ENCODE data around the gene PFN1.

PFN1 gene

GRCh38 chr17:4958102-4958501, 9.8 kb upstream of the PFN1 start:
- in situ Hi-C loops (cut with MboI; ENCODE audit: low sequenced_read_pairs) = no loop called here

GRCh38 chr17:4956493-4957061, 8.2 kb upstream of the PFN1 start:
- in situ Hi-C loops (cut with MboI; ENCODE audit: low sequenced_read_pairs) = no loop called here
- H3K4me1 ChIP-seq = no peaks in the 10 kb centered on the region
- no peak overlapping the region for H3K4me3 ChIP-seq
- no peak for DNase-seq (ENCODE audit: low spot score in 2 of 2)
- no peaks in the 10 kb centered on the region for H3K27me3 ChIP-seq (ENCODE audit: low read depth)
- H3K36me3 ChIP-seq (replicated peaks) = peaks cover 6% of the 10 kb centered on the region
- H3K9me3 ChIP-seq = no peaks in the 10 kb centered on the region

More at GRCh38 chr17:4958102-4958501, 9.8 kb upstream of the PFN1 start:
- H3K9me3 ChIP-seq = no peaks in the 10 kb centered on the region
- peaks cover 6% of the 10 kb centered on the region for H3K36me3 ChIP-seq (replicated peaks)
- no peaks in the 10 kb centered on the region for H3K27me3 ChIP-seq (ENCODE audit: low read depth)
- no peak overlapping the region for H3K4me3 ChIP-seq
- H3K4me1 ChIP-seq = no peaks in the 10 kb centered on the region
- DNase-seq (ENCODE audit: low spot score in 2 of 2) = no peak

GRCh38 chr17:4955091-4955490, 6.8 kb upstream of the PFN1 start:
- Histone ChIP-seq H3K4me3 (no peak overlapping the region), H3K9me3 (no peaks in the 10 kb centered on the region), H3K27me3 (ENCODE audit: low read depth) (no peaks in the 10 kb centered on the region), H3K36me3 (replicated peaks) (peaks cover 6% of the 10 kb centered on the region), H3K4me1 (peaks cover 14% of the 10 kb centered on the region)
- DNase-seq (ENCODE audit: low spot score in 2 of 2) = no peak
- in situ Hi-C loops (cut with MboI; ENCODE audit: low sequenced_read_pairs) = no loop called here

GRCh38 chr17:4953451-4953961, 5.2 kb upstream of the PFN1 start:
- H3K4me3 ChIP-seq = no peak overlapping the region
- H3K4me1 ChIP-seq = peaks cover 18% of the 10 kb centered on the region
- no peaks in the 10 kb centered on the region for H3K27me3 ChIP-seq (ENCODE audit: low read depth)
- no peak for DNase-seq (ENCODE audit: low spot score in 2 of 2)
- no peaks in the 10 kb centered on the region for H3K9me3 ChIP-seq
- in situ Hi-C loops (cut with MboI; ENCODE audit: low sequenced_read_pairs) = no loop called here
- no peaks in the 10 kb centered on the region; the same call in 1 of the 2 replicates for H3K36me3 ChIP-seq (replicated peaks)

- in situ Hi-C loops (cut with MboI; ENCODE audit: low sequenced_read_pairs) = no loop called here
- DNase-seq (ENCODE audit: low spot score in 2 of 2) = no peak
- H3K9me3 ChIP-seq = no peaks in the 10 kb centered on the region
- no peaks in the 10 kb centered on the region for H3K27me3 ChIP-seq (ENCODE audit: low read depth)
- H3K4me3 ChIP-seq = no peak overlapping the region
- H3K4me1 ChIP-seq = peaks cover 18% of the 10 kb centered on the region
- peaks cover 15% of the 10 kb centered on the region for H3K36me3 ChIP-seq (replicated peaks)
These were observed 3.2 kb upstream of the PFN1 start for GRCh38 chr17:4951486-4951885.

- peaks cover 18% of the 10 kb centered on the region for H3K4me1 ChIP-seq
- H3K36me3 ChIP-seq (replicated peaks) = peaks cover 22% of the 10 kb centered on the region
- H3K27me3 ChIP-seq (ENCODE audit: low read depth) = no peaks in the 10 kb centered on the region
- H3K9me3 ChIP-seq = no peaks in the 10 kb centered on the region
- in situ Hi-C loops (cut with MboI; ENCODE audit: low sequenced_read_pairs) = no loop called here
- H3K4me3 ChIP-seq = peak within 1 kb of the TSS; percentile 98
- peak in 1 of 2 experiments; percentile 63 for DNase-seq (ENCODE audit: low spot score in 2 of 2)
These were observed 2.4 kb upstream of the PFN1 start, which contains the start of gene ENO3 for GRCh38 chr17:4950746-4951204. Gene ENO3 (plus strand): TSS chr17:4951119. CDS start chr17:4951830, 711 bp downstream.

GRCh38 chr17:4950075-4950745, 1.9 kb upstream of the PFN1 start:
- H3K4me1 ChIP-seq = peaks cover 18% of the 10 kb centered on the region
- peak in 1 of 2 experiments; percentile 68 for DNase-seq (ENCODE audit: low spot score in 2 of 2)
- in situ Hi-C loops (cut with MboI; ENCODE audit: low sequenced_read_pairs) = no loop called here
- H3K36me3 ChIP-seq (replicated peaks) = peaks cover 28% of the 10 kb centered on the region
- no peaks in the 10 kb centered on the region for H3K9me3 ChIP-seq
- H3K27me3 ChIP-seq (ENCODE audit: low read depth) = no peaks in the 10 kb centered on the region
- peak overlapping the region; percentile 98 for H3K4me3 ChIP-seq

GRCh38 chr17:4949321-4950074, 1.2 kb upstream of the PFN1 start:
- H3K36me3 ChIP-seq (replicated peaks) = peaks cover 35% of the 10 kb centered on the region
- H3K9me3 ChIP-seq = no peaks in the 10 kb centered on the region
- H3K27me3 ChIP-seq (ENCODE audit: low read depth) = no peaks in the 10 kb centered on the region
- peaks cover 18% of the 10 kb centered on the region for H3K4me1 ChIP-seq
- peak overlapping the region; percentile 98 for H3K4me3 ChIP-seq
- in situ Hi-C loops (cut with MboI; ENCODE audit: low sequenced_read_pairs) = no loop called here
- peak; percentile 50 to 90 for DNase-seq (ENCODE audit: low spot score in 2 of 2)

- Histone ChIP-seq H3K4me1 (peaks cover 18% of the 10 kb centered on the region), H3K36me3 (replicated peaks) (peaks cover 41% of the 10 kb centered on the region), H3K27me3 (ENCODE audit: low read depth) (no peaks in the 10 kb centered on the region), H3K4me3 (peak overlapping the region; percentile 98), H3K9me3 (no peaks in the 10 kb centered on the region)
- DNase-seq (ENCODE audit: low spot score in 2 of 2) = peak; percentile 85 to 89
- in situ Hi-C loops (cut with MboI; ENCODE audit: low sequenced_read_pairs) = no loop called here
These were observed 596 bp upstream of the PFN1 start for GRCh38 chr17:4948931-4949320.

- Histone ChIP-seq H3K4me3 (peak overlapping the region; percentile 98), H3K4me1 (peaks cover 18% of the 10 kb centered on the region), H3K36me3 (replicated peaks) (peaks cover 54% of the 10 kb centered on the region), H3K9me3 (no peaks in the 10 kb centered on the region), H3K27me3 (ENCODE audit: low read depth) (no peaks in the 10 kb centered on the region)
- DNase-seq (ENCODE audit: low spot score in 2 of 2) = peak; percentile 46 to 74
- in situ Hi-C loops (cut with MboI; ENCODE audit: low sequenced_read_pairs) = no loop called here
These were observed 742 bp downstream of the PFN1 start for GRCh38 chr17:4947411-4948165.

- Histone ChIP-seq H3K4me1 (peaks cover 18% of the 10 kb centered on the region), H3K27me3 (ENCODE audit: low read depth) (no peaks in the 10 kb centered on the region), H3K9me3 (no peaks in the 10 kb centered on the region), H3K4me3 (peak overlapping the region; percentile 98), H3K36me3 (replicated peaks) (peaks cover 57% of the 10 kb centered on the region)
- in situ Hi-C loops (cut with MboI; ENCODE audit: low sequenced_read_pairs) = no loop called here
- DNase-seq (ENCODE audit: low spot score in 2 of 2) = no peak
These were observed 1.3 kb downstream of the PFN1 start for GRCh38 chr17:4947010-4947410.

GRCh38 chr17:4946312-4946976, 1.9 kb downstream of the PFN1 start:
- H3K36me3 ChIP-seq (replicated peaks) = peaks cover 63% of the 10 kb centered on the region
- no peak for DNase-seq (ENCODE audit: low spot score in 2 of 2)
- H3K4me3 ChIP-seq = peak overlapping the region; percentile 98
- H3K4me1 ChIP-seq = peaks cover 23% of the 10 kb centered on the region
- in situ Hi-C loops (cut with MboI; ENCODE audit: low sequenced_read_pairs) = no loop called here
- no peaks in the 10 kb centered on the region for H3K9me3 ChIP-seq
- H3K27me3 ChIP-seq (ENCODE audit: low read depth) = no peaks in the 10 kb centered on the region

- peak overlapping the region; percentile 98 for H3K4me3 ChIP-seq
- H3K4me1 ChIP-seq = peaks cover 19% of the 10 kb centered on the region
- peaks cover 63% of the 10 kb centered on the region for H3K36me3 ChIP-seq (replicated peaks)
- in situ Hi-C loops (cut with MboI; ENCODE audit: low sequenced_read_pairs) = no loop called here
- H3K27me3 ChIP-seq (ENCODE audit: low read depth) = no peaks in the 10 kb centered on the region
- H3K9me3 ChIP-seq = no peaks in the 10 kb centered on the region
- DNase-seq (ENCODE audit: low spot score in 2 of 2) = no peak
These were observed 2.4 kb downstream of the PFN1 start for GRCh38 chr17:4945944-4946280.
